ENCODE data around the gene HLA-DPA1. TPM values are rescaled to one million over a fixed set of nuclear protein-coding genes. Genes with fewer than 3 reads are reported as not detected.
"Not testable (repeated sequence)": the region's sequence is repeated elsewhere in the genome, so short reads cannot be mapped to it uniquely, and the experiment has no call there.

HLA-DPA1 gene
- total RNA-seq, 4 donors from 2014 or later = 57.1 to 127 (median 96.8) TPM

GRCh38 chr6:33103776-33104175 is 30.3 kb upstream of the HLA-DPA1 start:
- intact Hi-C loops (cut with DNase I; ENCODE audit: low total_unique reads) = no loop called here
- 47 to 63% methylated on average over 3 of the region's 3 CpGs for whole genome bisulfite sequencing, 2 donors
- TF ChIP-seq POLR2A (IDR thresholded peaks at IDR 0.05) = no peak
- TF ChIP-seq, protein P1, sequence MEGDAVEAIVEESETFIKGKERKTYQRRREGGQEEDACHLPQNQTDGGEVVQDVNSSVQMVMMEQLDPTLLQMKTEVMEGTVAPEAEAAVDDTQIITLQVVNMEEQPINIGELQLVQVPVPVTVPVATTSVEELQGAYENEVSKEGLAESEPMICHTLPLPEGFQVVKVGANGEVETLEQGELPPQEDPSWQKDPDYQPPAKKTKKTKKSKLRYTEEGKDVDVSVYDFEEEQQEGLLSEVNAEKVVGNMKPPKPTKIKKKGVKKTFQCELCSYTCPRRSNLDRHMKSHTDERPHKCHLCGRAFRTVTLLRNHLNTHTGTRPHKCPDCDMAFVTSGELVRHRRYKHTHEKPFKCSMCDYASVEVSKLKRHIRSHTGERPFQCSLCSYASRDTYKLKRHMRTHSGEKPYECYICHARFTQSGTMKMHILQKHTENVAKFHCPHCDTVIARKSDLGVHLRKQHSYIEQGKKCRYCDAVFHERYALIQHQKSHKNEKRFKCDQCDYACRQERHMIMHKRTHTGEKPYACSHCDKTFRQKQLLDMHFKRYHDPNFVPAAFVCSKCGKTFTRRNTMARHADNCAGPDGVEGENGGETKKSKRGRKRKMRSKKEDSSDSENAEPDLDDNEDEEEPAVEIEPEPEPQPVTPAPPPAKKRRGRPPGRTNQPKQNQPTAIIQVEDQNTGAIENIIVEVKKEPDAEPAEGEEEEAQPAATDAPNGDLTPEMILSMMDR (IDR thresholded peaks at IDR 0.05) = no peak
- peak in 1 of 2 donors; percentile 54 for DNase-seq (ENCODE audit: low spot score in 2 of 2)
- no peak overlapping the region for H3K4me3 ChIP-seq (ENCODE audit: low read depth, poor library complexity, severe bottlenecking)

DNA sequence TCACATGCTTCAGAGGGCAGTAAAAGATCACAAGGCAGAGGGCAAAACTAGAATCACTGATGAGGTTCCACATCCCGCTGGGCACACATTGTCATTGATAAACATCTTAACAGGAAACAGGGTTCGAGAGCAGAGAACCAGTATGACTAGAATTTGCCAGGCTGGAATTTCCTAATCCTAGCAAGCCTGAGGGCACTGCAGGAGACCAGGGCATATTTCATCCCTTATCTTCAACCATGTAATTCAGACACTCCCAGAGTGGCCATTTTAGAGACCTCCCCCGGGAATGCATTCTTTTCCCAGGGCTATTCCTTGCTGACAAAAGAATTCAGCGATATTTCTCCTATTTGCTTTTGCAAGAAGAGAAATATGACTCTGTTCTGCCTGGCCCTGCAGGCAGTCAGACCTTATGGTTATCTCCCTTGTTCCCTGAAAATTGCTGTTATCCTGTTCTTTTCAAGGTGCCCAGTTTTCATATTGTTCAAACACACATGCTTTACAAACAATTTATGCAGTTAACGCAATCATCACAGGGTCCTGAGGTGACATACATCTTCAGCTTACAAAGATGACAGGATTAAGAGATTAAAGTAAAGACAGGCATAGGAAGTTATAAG is 27.8 kb upstream of the HLA-DPA1 start:
- 44 to 56% methylated on average over 5 of the region's 5 CpGs for WGBS, 2 donors
- intact Hi-C loops (cut with DNase I; ENCODE audit: low total_unique reads) = not testable (repeated sequence)

GRCh38 chr6:33095681-33096080 is 22.2 kb upstream of the HLA-DPA1 start:
- H3K4me3 ChIP-seq (ENCODE audit: low read depth, poor library complexity, severe bottlenecking) = no peak overlapping the region
- 50 to 68% methylated on average over 1 of the region's 1 CpG for WGBS, 2 donors

More for the DNA sequence above, 27.8 kb upstream of the HLA-DPA1 start:
- H3K4me3 ChIP-seq (ENCODE audit: low read depth, poor library complexity, severe bottlenecking); DNase-seq (ENCODE audit: low spot score in 2 of 2): not testable (repeated sequence)

DNA sequence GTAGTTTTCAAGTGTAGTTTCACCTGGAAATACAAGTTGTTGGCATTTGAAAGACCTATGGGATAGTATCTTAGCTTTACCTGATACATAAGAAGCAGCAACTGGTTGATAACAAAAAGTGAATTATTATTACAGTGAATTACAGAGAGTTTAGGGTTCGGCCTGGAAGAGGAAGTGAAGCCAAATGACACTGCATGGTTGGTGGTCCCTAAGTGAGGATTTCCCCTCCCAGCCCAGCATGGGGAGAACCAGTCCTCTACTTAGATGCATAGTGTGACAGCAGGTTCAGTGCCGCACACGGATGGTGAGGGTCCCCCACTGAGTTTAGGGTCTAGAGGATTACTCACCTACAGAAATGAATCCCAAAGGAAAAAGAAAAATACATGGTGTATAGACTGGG is 20.4 kb upstream of the HLA-DPA1 start:
- intact Hi-C loops (cut with DNase I; ENCODE audit: low total_unique reads) = no loop called here
- TF ChIP-seq POLR2A (IDR thresholded peaks at IDR 0.05) = no peak
- TF ChIP-seq, protein P1 (IDR thresholded peaks at IDR 0.05) = no peak
- 86 to 90% methylated on average over 3 of the region's 3 CpGs for WGBS, 2 donors
- no peak overlapping the region for H3K4me3 ChIP-seq (ENCODE audit: low read depth, poor library complexity, severe bottlenecking)
- peak in 1 of 2 donors; percentile 26 for DNase-seq (ENCODE audit: low spot score in 2 of 2)

More at GRCh38 chr6:33095681-33096080, 22.2 kb upstream of the HLA-DPA1 start:
- TF ChIP-seq POLR2A (IDR thresholded peaks at IDR 0.05) = no peak
- TF ChIP-seq, protein P1 (IDR thresholded peaks at IDR 0.05) = no peak
- intact Hi-C loops (cut with DNase I; ENCODE audit: low total_unique reads) = no loop called here
- DNase-seq (ENCODE audit: low spot score in 2 of 2) = peak in 1 of 2 donors; percentile 52

- WGBS, 2 donors = 89 to 96% methylated on average over 3 of the region's 3 CpGs
These were observed 18.9 kb upstream of the HLA-DPA1 start for GRCh38 chr6:33092385-33092784.

GRCh38 chr6:33091957-33092356 is 18.5 kb upstream of the HLA-DPA1 start:
- DNase-seq (ENCODE audit: low spot score in 2 of 2) = peak in 1 of 2 donors; percentile 86
- 43 to 72% methylated on average over 7 of the region's 9 CpGs for WGBS, 2 donors
- no peak overlapping the region for H3K4me3 ChIP-seq (ENCODE audit: low read depth, poor library complexity, severe bottlenecking)
- TF ChIP-seq POLR2A (IDR thresholded peaks at IDR 0.05) = no peak
- TF ChIP-seq, protein P1 (IDR thresholded peaks at IDR 0.05) = no peak
- intact Hi-C loops (cut with DNase I; ENCODE audit: low total_unique reads) = no loop called here

More at GRCh38 chr6:33092385-33092784, 18.9 kb upstream of the HLA-DPA1 start:
- TF ChIP-seq, protein P1 (IDR thresholded peaks at IDR 0.05) = no peak
- TF ChIP-seq POLR2A (IDR thresholded peaks at IDR 0.05) = no peak
- intact Hi-C loops (cut with DNase I; ENCODE audit: low total_unique reads) = no loop called here
- no peak overlapping the region for H3K4me3 ChIP-seq (ENCODE audit: low read depth, poor library complexity, severe bottlenecking)
- no peak for DNase-seq (ENCODE audit: low spot score in 2 of 2)
